GM12878 (cell line): ENCODE data around the gene RCAN1.

Experiments used
- CBX5 ChIP-seq: sonication (generic); IDR thresholded peaks from 2 replicates; pipeline ENCODE4 v1.6.1; 2016; ENCODE audit warnings: low read depth, moderate library complexity, mild to moderate bottlenecking, inconsistent platforms
- CHD4 ChIP-seq: fragments of 200-600 bp; sonication (generic); IDR thresholded peaks from 2 replicates; pipeline ENCODE4 v1.6.1; 2016; ENCODE audit warnings: mild to moderate bottlenecking
- CREB1 ChIP-seq: IDR thresholded peaks from 2 replicates; pipeline ENCODE4 v1.6.1; 2012; ENCODE audit warnings: low read depth, mild to moderate bottlenecking, inconsistent platforms
- ELK1 ChIP-seq: IDR thresholded peaks from 2 replicates; pipeline ENCODE4 v1.6.1; 2012; ENCODE audit warnings: low read depth, low read length, improper control_type of control experiment
- EP300 ChIP-seq, 2 experiments: fragments of 150-350 bp in 1 of 2; IDR thresholded peaks; 2 replicates each; pipeline ENCODE4 v1.6.1; 2011 to 2012; ENCODE audit warnings: low read depth in 2 of 2, low read length in 2 of 2, borderline replicate concordance in 1 of 2, improper control_type of control experiment in 1 of 2, inconsistent platforms in 1 of 2; ENCODE audit not compliant: control insufficient read depth in 1 of 2
- EZH2 ChIP-seq: IDR thresholded peaks from 2 replicates; pipeline ENCODE4 v1.6.1; 2012; ENCODE audit warnings: low read depth, mild to moderate bottlenecking, control low read depth, inconsistent platforms, low read length, borderline replicate concordance; ENCODE audit not compliant: control insufficient read depth
- MTA3 ChIP-seq: IDR thresholded peaks from 2 replicates; pipeline ENCODE4 v1.6.1; 2012; ENCODE audit warnings: low read length, inconsistent platforms, borderline replicate concordance
- NBN ChIP-seq: fragments of 450-650 bp; IDR thresholded peaks from 2 replicates; pipeline ENCODE4 v1.6.1; 2016
- POLR2A ChIP-seq: IDR thresholded peaks from 2 replicates; pipeline ENCODE4 v1.6.1; 2011; ENCODE audit warnings: low read depth, mild to moderate bottlenecking, low read length
- POLR2AphosphoS2 ChIP-seq: IDR thresholded peaks from 2 replicates; pipeline ENCODE4 v1.6.1; 2011; ENCODE audit warnings: low read depth, mild to moderate bottlenecking, low read length, improper control_type of control experiment, moderate library complexity
- SMAD1 ChIP-seq: fragments of 450-650 bp; IDR thresholded peaks from 2 replicates; pipeline ENCODE4 v1.6.1; 2018; ENCODE audit warnings: mild to moderate bottlenecking, low read depth; ENCODE audit not compliant: partially characterized antibody
- SUZ12 ChIP-seq: fragments of 200-600 bp; sonication (generic); IDR thresholded peaks from one replicate; pipeline ENCODE4 v1.6.1; 2018; ENCODE audit warnings: antibody characterized with exemption, mild to moderate bottlenecking; ENCODE audit not compliant: unreplicated experiment
- ZBTB33 ChIP-seq: fragments of 450-650 bp; IDR thresholded peaks from 2 replicates; pipeline ENCODE4 v1.6.1; 2017; ENCODE audit warnings: mild to moderate bottlenecking
- TF ChIP-seq, protein P1 (sequence below), 3 experiments: IDR thresholded peaks in 2 of 3; conservative IDR thresholded peaks in 1 of 3; 2 replicates each; pipeline ENCODE4 v1.5.1; 2011; ENCODE audit warnings: low read depth in 3 of 3, low read length in 3 of 3, mild to moderate bottlenecking in 3 of 3, control low read depth in 2 of 3, moderate library complexity in 2 of 3, inconsistent platforms in 1 of 3, mixed read lengths in 1 of 3; ENCODE audit not compliant: control insufficient read depth in 2 of 3, insufficient read depth in 1 of 3; ENCODE audit errors: extremely low read depth in 1 of 3

DNA sequence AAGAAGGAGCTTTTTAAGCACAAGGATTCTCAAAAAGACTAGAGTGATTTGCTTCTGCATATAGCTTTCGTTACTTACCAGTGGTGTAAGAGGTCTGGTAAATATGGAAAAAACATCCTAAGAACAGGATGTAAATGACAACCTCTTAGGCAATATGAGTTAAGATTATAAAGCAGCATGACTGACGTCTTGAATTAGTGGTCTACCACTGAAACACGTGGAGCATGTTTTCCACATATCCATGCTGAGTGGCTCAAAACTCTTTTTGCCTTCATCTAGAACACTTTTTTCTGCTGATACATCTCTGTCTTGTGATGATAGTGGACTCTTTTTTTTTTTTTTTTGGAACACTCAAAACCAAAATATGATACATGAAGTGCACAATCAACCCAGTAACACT is 44.6 kb downstream of the RCAN1 start:
- TF ChIP-seq, protein P1, sequence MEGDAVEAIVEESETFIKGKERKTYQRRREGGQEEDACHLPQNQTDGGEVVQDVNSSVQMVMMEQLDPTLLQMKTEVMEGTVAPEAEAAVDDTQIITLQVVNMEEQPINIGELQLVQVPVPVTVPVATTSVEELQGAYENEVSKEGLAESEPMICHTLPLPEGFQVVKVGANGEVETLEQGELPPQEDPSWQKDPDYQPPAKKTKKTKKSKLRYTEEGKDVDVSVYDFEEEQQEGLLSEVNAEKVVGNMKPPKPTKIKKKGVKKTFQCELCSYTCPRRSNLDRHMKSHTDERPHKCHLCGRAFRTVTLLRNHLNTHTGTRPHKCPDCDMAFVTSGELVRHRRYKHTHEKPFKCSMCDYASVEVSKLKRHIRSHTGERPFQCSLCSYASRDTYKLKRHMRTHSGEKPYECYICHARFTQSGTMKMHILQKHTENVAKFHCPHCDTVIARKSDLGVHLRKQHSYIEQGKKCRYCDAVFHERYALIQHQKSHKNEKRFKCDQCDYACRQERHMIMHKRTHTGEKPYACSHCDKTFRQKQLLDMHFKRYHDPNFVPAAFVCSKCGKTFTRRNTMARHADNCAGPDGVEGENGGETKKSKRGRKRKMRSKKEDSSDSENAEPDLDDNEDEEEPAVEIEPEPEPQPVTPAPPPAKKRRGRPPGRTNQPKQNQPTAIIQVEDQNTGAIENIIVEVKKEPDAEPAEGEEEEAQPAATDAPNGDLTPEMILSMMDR (IDR thresholded peaks at IDR 0.05 in 2 of 3, conservative IDR thresholded peaks at IDR 0.05 in 1 of 3; ENCODE audit: control insufficient read depth in 2 of 3, extremely low read depth in 1 of 3, insufficient read depth in 1 of 3, low read depth in 3 of 3, low read length in 3 of 3): no peak
- TF ChIP-seq POLR2A: no peak
- no peak for TF ChIP-seq POLR2AphosphoS2
- no peak for TF ChIP-seq CBX5
- no peak for TF ChIP-seq CHD4
- no peak for TF ChIP-seq NBN
- no peak for TF ChIP-seq SMAD1
- no peak for TF ChIP-seq ZBTB33
- no peak for TF ChIP-seq ELK1
- TF ChIP-seq SUZ12: no peak
- no peak for TF ChIP-seq CREB1
- no peak for TF ChIP-seq EP300 (IDR thresholded peaks at IDR 0.05; ENCODE audit: borderline replicate concordance in 1 of 2, control insufficient read depth in 1 of 2, low read depth in 2 of 2, low read length in 2 of 2)
- no peak for TF ChIP-seq MTA3
- no peak for TF ChIP-seq EZH2
